HepG2 (cell line): Measurements from ENCODE around the gene TIAM2. TPM values are rescaled to one million over a fixed set of nuclear protein-coding genes. Genes with fewer than 3 reads are reported as not detected.

ENCODE experiments used
- CBX2 ChIP-seq, 2 experiments: fragments of 200-600 bp in 1 of 2; sonication (generic); formaldehyde crosslinking in 1 of 2; IDR thresholded peaks; 2 replicates each; pipeline versions ENCODE4 v1.7.0 to v1.8.1; 2018 to 2022; ENCODE audit warnings: low read depth in 2 of 2, low read length in 1 of 2, mild to moderate bottlenecking in 1 of 2, missing genetic modification reagents in 1 of 2
- FOXC1 ChIP-seq: sonication (generic); formaldehyde crosslinking; IDR thresholded peaks from 2 replicates; pipeline ENCODE4 v1.8.0; 2022; ENCODE audit warnings: mild to moderate bottlenecking, missing genetic modification reagents, borderline replicate concordance
- GTF2F1 ChIP-seq: fragments of 150-350 bp; IDR thresholded peaks from 2 replicates; pipeline ENCODE4 v1.6.1; 2014; ENCODE audit warnings: low read length
- HMG20B ChIP-seq: conservative IDR thresholded peaks from 2 replicates; pipeline ENCODE4 v1.6.1; 2016; ENCODE audit warnings: missing genetic modification reagents, missing compliant biosample characterization
- HNRNPUL1 ChIP-seq: fragments of 200-400 bp; formaldehyde crosslinking; IDR thresholded peaks from 2 replicates; pipeline ENCODE4 v1.6.1; 2017; ENCODE audit warnings: low read depth, mild to moderate bottlenecking, low read length, moderate library complexity
- MBD4 ChIP-seq: IDR thresholded peaks from 2 replicates; pipeline ENCODE4 v1.6.1; 2012; ENCODE audit warnings: low read length, inconsistent platforms, borderline replicate concordance
- NFE2L1 ChIP-seq: sonication (generic); formaldehyde crosslinking; IDR thresholded peaks from 2 replicates; pipeline ENCODE4 v1.4.0; 2020; ENCODE audit warnings: missing genetic modification reagents, mild to moderate bottlenecking, borderline replicate concordance
- RNF219 ChIP-seq: sonication (generic); formaldehyde crosslinking; IDR thresholded peaks from 2 replicates; pipeline ENCODE4 v1.5.0; 2020; ENCODE audit warnings: mild to moderate bottlenecking, missing genetic modification reagents
- SETDB1 ChIP-seq: sonication (generic); formaldehyde crosslinking; IDR thresholded peaks from 2 replicates; pipeline ENCODE4 v1.5.1; 2020; ENCODE audit warnings: missing genetic modification reagents, mild to moderate bottlenecking, borderline replicate concordance
- SUZ12 ChIP-seq: fragments of 150-350 bp; IDR thresholded peaks from 2 replicates; pipeline ENCODE4 v1.6.1; 2014; ENCODE audit warnings: low read depth, low read length
- TEF ChIP-seq: sonication (generic); formaldehyde crosslinking; IDR thresholded peaks from 2 replicates; pipeline ENCODE4 v1.5.0; 2020; ENCODE audit warnings: missing genetic modification reagents
- USF2 ChIP-seq, 2 experiments: sonication (generic) in 1 of 2; formaldehyde crosslinking in 1 of 2; IDR thresholded peaks; 2 replicates each; pipeline versions ENCODE4 v1.5.1 to v1.6.1; 2011 to 2020; ENCODE audit warnings: borderline replicate concordance in 1 of 2, low read depth in 1 of 2, low read length in 1 of 2, mild to moderate bottlenecking in 1 of 2, missing genetic modification reagents in 1 of 2, moderate library complexity in 1 of 2
- WIZ ChIP-seq: sonication (generic); formaldehyde crosslinking; IDR thresholded peaks from 2 replicates; pipeline ENCODE4 v1.5.1; 2020; ENCODE audit warnings: mild to moderate bottlenecking, missing genetic modification reagents
- ZBTB1 ChIP-seq: sonication (generic); formaldehyde crosslinking; IDR thresholded peaks from 2 replicates; pipeline ENCODE4 v1.4.0; 2020; ENCODE audit warnings: missing genetic modification reagents, borderline replicate concordance
- ZNF234 ChIP-seq: sonication (generic); formaldehyde crosslinking; conservative IDR thresholded peaks from 2 replicates; pipeline ENCODE4 v1.5.1; 2020; ENCODE audit warnings: mild to moderate bottlenecking, missing genetic modification reagents
- ZNF639 ChIP-seq: conservative IDR thresholded peaks from 2 replicates; pipeline ENCODE4 v1.6.1; 2018; ENCODE audit warnings: missing genetic modification reagents
- ZNF687 ChIP-seq: sonication (generic); formaldehyde crosslinking; IDR thresholded peaks from 2 replicates; pipeline ENCODE4 v1.5.1; 2020; ENCODE audit warnings: mild to moderate bottlenecking, missing genetic modification reagents, moderate library complexity
- polyA plus RNA-seq, 8 experiments: library from polyadenylated mRNA; depleted of rRNA in 3 of 8; stranded (reverse) in 7 of 8; unstranded in 1 of 8; fragments of >200 nt; fragmentation: Illumina TruSeq in 4 of 8; extraction: Trizol in 4 of 8; gene quantifications; 2 replicates each; pipeline versions ENCODE4 v1.2.1 to v1.2.3, GENCODE V29; 2011 to 2016; ENCODE audit warnings: low read depth in 4 of 8, missing spikeins in 1 of 8, mixed read lengths in 1 of 8; ENCODE audit not compliant: insufficient read depth in 1 of 8
- total RNA-seq, 5 experiments: library from RNA; depleted of rRNA; stranded (reverse); fragments of >200 nt; fragmentation: Illumina TruSeq; extraction: Trizol; gene quantifications; 2 replicates each; pipeline ENCODE4 v1.2.3, GENCODE V29; 2016; ENCODE audit warnings: low read depth in 1 of 5

Gene TIAM2
- total and polyA plus RNA-seq, 2 of the 13 experiments (the other 11 are each of a cell fraction or from before 2014, with no cell fraction given), result 4.1 to 4.5 TPM

GRCh38 chr6:155126727-155127439 is 131.8 kb downstream of the TIAM2 start (continued):
- TF ChIP-seq GTF2F1 (no peak), FOXC1 (CRISPR knock-in tag) (no peak), MBD4 (no peak), SUZ12 (no peak), ZNF639 (CRISPR knock-in tag) (no peak), HNRNPUL1 (no peak), ZNF687 (CRISPR knock-in tag) (peak; percentile 13; the same call in 1 of the 2 replicates), CBX2 (IDR thresholded peaks at IDR 0.05; ENCODE audit: low read depth, low read length) (no peak), CBX2 (CRISPR knock-in tag; IDR thresholded peaks at IDR 0.05; ENCODE audit: low read depth) (no peak), WIZ (CRISPR knock-in tag) (no peak), HMG20B (CRISPR knock-in tag) (no peak), ZNF234 (no peak), NFE2L1 (no peak), RNF219 (no peak), SETDB1 (no peak), USF2 (IDR thresholded peaks at IDR 0.05; ENCODE audit: low read depth, low read length) (no peak), USF2 (CRISPR knock-in tag; IDR thresholded peaks at IDR 0.05; ENCODE audit: borderline replicate concordance) (no peak), TEF (CRISPR knock-in tag) (no peak), ZBTB1 (no peak)
